HCT116 (cell line): ENCODE results near the gene CORO2B. TPM values are rescaled to one million over a fixed set of nuclear protein-coding genes. Genes with fewer than 3 reads are reported as not detected.

Source experiments
- ATAC-seq: fragments of 200-7000 bp; cut with Tn5 transposase; 2 replicates; pipeline ENCODE4 v1.9.1; 2020; ENCODE audit warnings: mild to moderate bottlenecking, moderate library complexity
- BruUV-seq: library from RNA; stranded (reverse); fragments of 400-500 nt; replicated peaks from 2 replicates; lab custom pipeline; 2021; lab: Mats Ljungman, UMichigan
- CTCF ChIA-PET: fragments of 300-600 bp; sonication (Branson Sonifier 250); formaldehyde crosslinking; loops from one replicate; lab custom pipeline; 2021; ENCODE audit warnings: antibody characterized with exemption; lab: Charles Lee
- POLR2A ChIA-PET: fragments of 300-600, 350-600 bp; sonication (Branson Sonifier 250); formaldehyde crosslinking; loops from one replicate; lab custom pipeline; 2021; ENCODE audit warnings: antibody characterized with exemption; lab: Charles Lee
- RAD21 ChIA-PET, 2 experiments: fragments of 300-600 bp; sonication (Branson Sonifier 250); formaldehyde crosslinking; loops; one replicate each; lab custom pipeline; 2023; ENCODE audit warnings: low total read pairs in 2 of 2; ENCODE audit not compliant: uncharacterized antibody in 2 of 2, unreplicated experiment in 2 of 2, low non-redundant PET in 1 of 2; lab: Charles Lee
- DNase-seq: peaks from one replicate; pipeline ENCODE4 v3.0.0-alpha.2; 2010; ENCODE audit warnings: low read depth, low spot score
- H2AFZ ChIP-seq: fragments of 200-600 bp; shearing (Covaris generic), sonication (generic); 2 replicates; pipeline ENCODE4 v1.6.1; 2017; ENCODE audit warnings: low read depth, mixed run types, mixed read lengths, antibody characterized with exemption, low read length; ENCODE audit not compliant: poor library complexity, severe bottlenecking
- H3K27ac ChIP-seq: 2 replicates; pipeline ENCODE4 v1.5.1; 2012; ENCODE audit warnings: low read depth, low read length
- H3K27me3 ChIP-seq: fragments of 200-600 bp; sonication (generic); 2 replicates; pipeline ENCODE4 v1.6.1; 2016; ENCODE audit warnings: mixed run types, low read length, mixed read lengths; ENCODE audit not compliant: insufficient read depth
- H3K36me3 ChIP-seq, 2 experiments: fragments of 200-500 bp in 1 of 2; fragments of 200-600 bp in 1 of 2; sonication (Bioruptor generic) in 1 of 2; sonication (generic) in 1 of 2; 2 replicates each; pipeline versions ENCODE4 v1.5.1 to v1.6.1; 2014 to 2016; ENCODE audit warnings: low read length in 2 of 2, inconsistent platforms in 1 of 2, mixed read lengths in 1 of 2, mixed run types in 1 of 2; ENCODE audit not compliant: insufficient read depth in 2 of 2, control insufficient read depth in 1 of 2
- H3K4me1 ChIP-seq, 2 experiments: fragments of 200-600 bp in 1 of 2; sonication (generic) in 1 of 2; 2 replicates each; pipeline versions ENCODE4 v1.5.1 to v1.6.1; 2012 to 2017; ENCODE audit warnings: low read length in 2 of 2, inconsistent platforms in 1 of 2, mild to moderate bottlenecking in 1 of 2, mixed read lengths in 1 of 2, mixed run types in 1 of 2, moderate library complexity in 1 of 2; ENCODE audit not compliant: insufficient read depth in 2 of 2, control insufficient read depth in 1 of 2
- H3K4me2 ChIP-seq: fragments of 200-600 bp; sonication (generic); 2 replicates; pipeline ENCODE4 v1.6.1; 2017; ENCODE audit warnings: mixed run types, low read length, mixed read lengths
- H3K4me3 ChIP-seq, 2 experiments: fragments of 200-600 bp in 1 of 2; sonication (generic) in 1 of 2; replicated peaks in 1 of 2; 2 replicates each; pipeline ENCODE4 v1.5.1; 2011 to 2016; ENCODE audit warnings: low read length in 2 of 2, control low read depth in 1 of 2, low read depth in 1 of 2, mild to moderate bottlenecking in 1 of 2, mixed read lengths in 1 of 2, mixed run types in 1 of 2
- H3K79me2 ChIP-seq: fragments of 200-600 bp; sonication (generic); 2 replicates; pipeline ENCODE4 v1.6.1; 2017; ENCODE audit warnings: mild to moderate bottlenecking, mixed run types, low read length, moderate library complexity, mixed read lengths; ENCODE audit not compliant: insufficient read depth
- H3K9ac ChIP-seq: fragments of 200-600 bp; sonication (generic); 2 replicates; pipeline ENCODE4 v1.6.1; 2016; ENCODE audit warnings: low read length, mixed read lengths
- H3K9me2 ChIP-seq: fragments of 200-600 bp; sonication (generic), shearing (Covaris generic); 2 replicates; pipeline ENCODE4 v1.6.1; 2017; ENCODE audit warnings: mixed run types, mild to moderate bottlenecking, moderate library complexity; ENCODE audit not compliant: insufficient read depth
- H3K9me3 ChIP-seq, 2 experiments: fragments of 200-500 bp in 1 of 2; fragments of 200-600 bp in 1 of 2; sonication (Bioruptor generic) in 1 of 2; sonication (generic) in 1 of 2; 2 replicates each; pipeline ENCODE4 v1.6.1; 2014 to 2017; ENCODE audit warnings: low read length in 2 of 2, mixed read lengths in 2 of 2, inconsistent platforms in 1 of 2, low read depth in 1 of 2, mild to moderate bottlenecking in 1 of 2, mixed run types in 1 of 2, moderate library complexity in 1 of 2; ENCODE audit not compliant: control insufficient read depth in 1 of 2, insufficient read depth in 1 of 2
- H4K20me1 ChIP-seq: fragments of 200-600 bp; sonication (generic), shearing (Covaris generic); 2 replicates; pipeline ENCODE4 v1.6.1; 2017; ENCODE audit warnings: mixed run types, mild to moderate bottlenecking, moderate library complexity; ENCODE audit not compliant: insufficient read depth
- CBX3 ChIP-seq: IDR thresholded peaks from 2 replicates; pipeline ENCODE4 v1.6.1; 2012; ENCODE audit warnings: low read depth
- FOSL1 ChIP-seq: IDR thresholded peaks from 2 replicates; pipeline ENCODE4 v1.6.1; 2012; ENCODE audit warnings: low read depth
- JUND ChIP-seq: IDR thresholded peaks from 2 replicates; pipeline ENCODE4 v1.6.1; 2012
- POLR2A ChIP-seq: IDR thresholded peaks from 2 replicates; pipeline ENCODE4 v1.7.0; 2011; ENCODE audit warnings: borderline replicate concordance; ENCODE audit not compliant: insufficient read depth, insufficient read length; ENCODE audit errors: extremely low read depth
- POLR2AphosphoS5 ChIP-seq: IDR thresholded peaks from 2 replicates; pipeline ENCODE4 v1.6.1; 2011; ENCODE audit warnings: mild to moderate bottlenecking, low read depth, low read length, moderate library complexity
- SIN3A ChIP-seq: IDR thresholded peaks from 2 replicates; pipeline ENCODE4 v1.6.1; 2012; ENCODE audit warnings: low read depth
- SP1 ChIP-seq: IDR thresholded peaks from 2 replicates; pipeline ENCODE4 v1.6.1; 2012; ENCODE audit warnings: low read depth
- TCF7L2 ChIP-seq: IDR thresholded peaks from 2 replicates; pipeline ENCODE4 v1.7.0; 2011; ENCODE audit warnings: borderline replicate concordance, inconsistent platforms; ENCODE audit not compliant: insufficient read depth, insufficient read length; ENCODE audit errors: extremely low read depth
- ZFX ChIP-seq: fragments of 450-650 bp; IDR thresholded peaks from 2 replicates; pipeline ENCODE4 v1.6.1; 2017
- intact Hi-C: fragments of 100-400 bp; cut with micrococcal nuclease; formaldehyde crosslinking; loops from 2 replicates; pipeline ENCODE4 v1.10.0; 2022
- total RNA-seq: library from RNA; stranded (reverse); gene quantifications from one replicate; pipeline ENCODE4 v1.2.1, GENCODE V29; 2021; ENCODE audit not compliant: unreplicated experiment
- TF ChIP-seq, protein P1 (sequence below): IDR thresholded peaks from 2 replicates; pipeline ENCODE4 v1.6.1; 2012; ENCODE audit warnings: low read depth
- TF ChIP-seq, protein P2 (sequence below): IDR thresholded peaks from 2 replicates; pipeline ENCODE4 v1.6.1; 2011; ENCODE audit warnings: mild to moderate bottlenecking, low read length, moderate library complexity; ENCODE audit not compliant: insufficient replicate concordance; ENCODE audit errors: extremely low read depth
- TF ChIP-seq, protein P3 (sequence below): IDR thresholded peaks from 2 replicates; pipeline ENCODE4 v1.6.1; 2012
- TF ChIP-seq, protein P4 (sequence below): IDR thresholded peaks from 2 replicates; pipeline ENCODE4 v1.6.1; 2012

CORO2B gene
- total RNA-seq, 1 experiment from 2014 or later, result 2.8 TPM

DNA sequence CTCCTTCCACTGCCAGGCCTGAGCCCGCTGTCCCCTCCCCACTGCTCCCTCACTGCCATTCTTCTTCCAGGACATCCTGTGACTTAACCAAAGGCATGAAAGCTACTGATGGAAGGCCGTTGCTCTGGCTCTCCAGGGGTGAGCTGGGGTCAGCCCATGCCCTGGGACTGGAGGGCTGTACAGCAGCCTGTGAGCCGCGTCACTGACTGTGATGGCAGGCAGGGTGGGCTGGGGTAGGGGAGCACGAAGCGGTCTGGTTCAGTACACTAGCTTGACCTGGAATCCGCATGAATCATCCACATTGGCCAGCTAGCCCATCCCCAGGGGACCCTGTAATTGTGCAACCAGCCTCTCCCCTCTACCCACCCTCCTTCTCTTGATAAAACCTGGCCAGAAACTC lies 30.8 kb downstream of the CORO2B start:
- H3K27me3 ChIP-seq, result no peaks in the 10 kb centered on the region
- H3K4me3 ChIP-seq, result no peak overlapping the region
- peaks cover 0 to 5% of the 10 kb centered on the region in 2 experiments; a peak in 1 of 4 replicates for H3K9me3 ChIP-seq
- no peaks in the 10 kb centered on the region for H4K20me1 ChIP-seq
- no peaks in the 10 kb centered on the region for H3K36me3 ChIP-seq
- no TSS peak for BruUV-seq
- H2AFZ ChIP-seq, result no peak overlapping the region
- H3K4me1 ChIP-seq, result peaks cover 8 to 14% of the 10 kb centered on the region in 2 experiments
- POLR2A ChIA-PET, result no interaction called here
- CTCF ChIA-PET, result no interaction called here
- H3K9ac ChIP-seq, result no peak overlapping the region
- H3K27ac ChIP-seq, result no peak overlapping the region
- H3K9me2 ChIP-seq, result no peaks in the 10 kb centered on the region
- ATAC-seq (no peak), DNase-seq (no peak)
- intact Hi-C loops, result no loop called here
- TF ChIP-seq POLR2A, result no peak
- no peak for TF ChIP-seq SP1
- no peak for TF ChIP-seq SIN3A
- TF ChIP-seq FOSL1, result no peak
- H3K4me2 ChIP-seq, result no peak overlapping the region
- RAD21 ChIA-PET, result no interaction called here
- no peaks in the 10 kb centered on the region for H3K79me2 ChIP-seq

DNA sequence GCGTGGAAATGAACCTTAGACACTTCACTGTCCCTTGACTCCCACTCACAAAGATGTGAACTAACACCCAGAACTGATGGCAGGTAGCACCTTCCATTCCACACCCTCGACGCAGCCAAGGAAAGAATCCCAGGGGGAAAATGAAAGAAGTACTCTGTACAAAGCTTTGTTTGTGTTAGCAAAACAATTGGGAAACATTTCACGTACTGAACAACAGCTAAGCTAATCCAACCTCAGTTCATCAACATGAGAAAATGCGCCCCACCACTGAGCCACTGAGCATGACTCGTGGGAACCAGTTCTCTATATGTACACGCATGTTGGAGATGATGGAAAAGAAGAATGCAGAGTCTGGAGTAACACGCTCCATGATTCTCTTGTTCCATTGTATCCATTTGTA lies 32.0 kb downstream of the CORO2B start:
- ChIA-PET POLR2A (no interaction called here), CTCF (no interaction called here), RAD21 (no interaction called here)
- Histone ChIP-seq H3K36me3 (no peaks in the 10 kb centered on the region), H3K9me3 (peaks cover 0 to 5% of the 10 kb centered on the region in 2 experiments; a peak in 1 of 4 replicates), H3K4me2 (no peak overlapping the region), H3K79me2 (no peaks in the 10 kb centered on the region), H3K4me3 (no peak overlapping the region), H3K27me3 (no peaks in the 10 kb centered on the region), H3K9ac (no peak overlapping the region), H3K27ac (no peak overlapping the region), H3K4me1 (peaks cover 0 to 5% of the 10 kb centered on the region in 2 experiments; a peak in 2 of 4 replicates), H3K9me2 (no peaks in the 10 kb centered on the region), H4K20me1 (no peaks in the 10 kb centered on the region), H2AFZ (no peak overlapping the region)
- ATAC-seq (no peak), DNase-seq (no peak)
- intact Hi-C loops, result no loop called here
- TF ChIP-seq, protein P1, sequence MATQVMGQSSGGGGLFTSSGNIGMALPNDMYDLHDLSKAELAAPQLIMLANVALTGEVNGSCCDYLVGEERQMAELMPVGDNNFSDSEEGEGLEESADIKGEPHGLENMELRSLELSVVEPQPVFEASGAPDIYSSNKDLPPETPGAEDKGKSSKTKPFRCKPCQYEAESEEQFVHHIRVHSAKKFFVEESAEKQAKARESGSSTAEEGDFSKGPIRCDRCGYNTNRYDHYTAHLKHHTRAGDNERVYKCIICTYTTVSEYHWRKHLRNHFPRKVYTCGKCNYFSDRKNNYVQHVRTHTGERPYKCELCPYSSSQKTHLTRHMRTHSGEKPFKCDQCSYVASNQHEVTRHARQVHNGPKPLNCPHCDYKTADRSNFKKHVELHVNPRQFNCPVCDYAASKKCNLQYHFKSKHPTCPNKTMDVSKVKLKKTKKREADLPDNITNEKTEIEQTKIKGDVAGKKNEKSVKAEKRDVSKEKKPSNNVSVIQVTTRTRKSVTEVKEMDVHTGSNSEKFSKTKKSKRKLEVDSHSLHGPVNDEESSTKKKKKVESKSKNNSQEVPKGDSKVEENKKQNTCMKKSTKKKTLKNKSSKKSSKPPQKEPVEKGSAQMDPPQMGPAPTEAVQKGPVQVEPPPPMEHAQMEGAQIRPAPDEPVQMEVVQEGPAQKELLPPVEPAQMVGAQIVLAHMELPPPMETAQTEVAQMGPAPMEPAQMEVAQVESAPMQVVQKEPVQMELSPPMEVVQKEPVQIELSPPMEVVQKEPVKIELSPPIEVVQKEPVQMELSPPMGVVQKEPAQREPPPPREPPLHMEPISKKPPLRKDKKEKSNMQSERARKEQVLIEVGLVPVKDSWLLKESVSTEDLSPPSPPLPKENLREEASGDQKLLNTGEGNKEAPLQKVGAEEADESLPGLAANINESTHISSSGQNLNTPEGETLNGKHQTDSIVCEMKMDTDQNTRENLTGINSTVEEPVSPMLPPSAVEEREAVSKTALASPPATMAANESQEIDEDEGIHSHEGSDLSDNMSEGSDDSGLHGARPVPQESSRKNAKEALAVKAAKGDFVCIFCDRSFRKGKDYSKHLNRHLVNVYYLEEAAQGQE, result no peak
- no peak for TF ChIP-seq FOSL1
- TF ChIP-seq, protein P2, sequence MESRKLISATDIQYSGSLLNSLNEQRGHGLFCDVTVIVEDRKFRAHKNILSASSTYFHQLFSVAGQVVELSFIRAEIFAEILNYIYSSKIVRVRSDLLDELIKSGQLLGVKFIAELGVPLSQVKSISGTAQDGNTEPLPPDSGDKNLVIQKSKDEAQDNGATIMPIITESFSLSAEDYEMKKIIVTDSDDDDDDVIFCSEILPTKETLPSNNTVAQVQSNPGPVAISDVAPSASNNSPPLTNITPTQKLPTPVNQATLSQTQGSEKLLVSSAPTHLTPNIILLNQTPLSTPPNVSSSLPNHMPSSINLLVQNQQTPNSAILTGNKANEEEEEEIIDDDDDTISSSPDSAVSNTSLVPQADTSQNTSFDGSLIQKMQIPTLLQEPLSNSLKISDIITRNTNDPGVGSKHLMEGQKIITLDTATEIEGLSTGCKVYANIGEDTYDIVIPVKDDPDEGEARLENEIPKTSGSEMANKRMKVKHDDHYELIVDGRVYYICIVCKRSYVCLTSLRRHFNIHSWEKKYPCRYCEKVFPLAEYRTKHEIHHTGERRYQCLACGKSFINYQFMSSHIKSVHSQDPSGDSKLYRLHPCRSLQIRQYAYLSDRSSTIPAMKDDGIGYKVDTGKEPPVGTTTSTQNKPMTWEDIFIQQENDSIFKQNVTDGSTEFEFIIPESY, result no peak
- TF ChIP-seq POLR2A, result no peak
- no peak for TF ChIP-seq TCF7L2
- no peak for TF ChIP-seq POLR2AphosphoS5
- no peak for TF ChIP-seq SP1
- no peak for TF ChIP-seq SIN3A
- TF ChIP-seq ZFX, result no peak
- TF ChIP-seq CBX3, result no peak
- no peak for TF ChIP-seq JUND
- TF ChIP-seq, protein P3, sequence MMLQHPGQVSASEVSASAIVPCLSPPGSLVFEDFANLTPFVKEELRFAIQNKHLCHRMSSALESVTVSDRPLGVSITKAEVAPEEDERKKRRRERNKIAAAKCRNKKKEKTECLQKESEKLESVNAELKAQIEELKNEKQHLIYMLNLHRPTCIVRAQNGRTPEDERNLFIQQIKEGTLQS, result no peak
- TF ChIP-seq, protein P4, sequence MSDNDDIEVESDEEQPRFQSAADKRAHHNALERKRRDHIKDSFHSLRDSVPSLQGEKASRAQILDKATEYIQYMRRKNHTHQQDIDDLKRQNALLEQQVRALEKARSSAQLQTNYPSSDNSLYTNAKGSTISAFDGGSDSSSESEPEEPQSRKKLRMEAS, result no peak
- no TSS peak for BruUV-seq
